GM18526 (cell line): ENCODE measurements around the gene CAB39L.

Experiments
- POLR2A ChIP-seq: IDR thresholded peaks from 3 replicates; pipeline ENCODE4 v1.6.1; 2011; ENCODE audit not compliant: insufficient read length; ENCODE audit errors: extremely low read depth

Gene CAB39L

GRCh38 chr13:49278211-49278610, 165.7 kb downstream of the CAB39L start:
- TF ChIP-seq POLR2A: no peak

GRCh38 chr13:49272296-49272695, 171.6 kb downstream of the CAB39L start:
- TF ChIP-seq POLR2A: no peak

- no peak for TF ChIP-seq POLR2A
Measured at GRCh38 chr13:49271264-49271663, 172.6 kb downstream of the CAB39L start.

GRCh38 chr13:49265822-49266221, 178.0 kb downstream of the CAB39L start:
- no peak for TF ChIP-seq POLR2A

- no peak for TF ChIP-seq POLR2A
Measured at GRCh38 chr13:49262634-49263033, 181.2 kb downstream of the CAB39L start.

GRCh38 chr13:49259586-49259985, 184.3 kb downstream of the CAB39L start:
- TF ChIP-seq POLR2A: no peak
